ENCODE results near the gene CD177.

CD177 gene

DNA sequence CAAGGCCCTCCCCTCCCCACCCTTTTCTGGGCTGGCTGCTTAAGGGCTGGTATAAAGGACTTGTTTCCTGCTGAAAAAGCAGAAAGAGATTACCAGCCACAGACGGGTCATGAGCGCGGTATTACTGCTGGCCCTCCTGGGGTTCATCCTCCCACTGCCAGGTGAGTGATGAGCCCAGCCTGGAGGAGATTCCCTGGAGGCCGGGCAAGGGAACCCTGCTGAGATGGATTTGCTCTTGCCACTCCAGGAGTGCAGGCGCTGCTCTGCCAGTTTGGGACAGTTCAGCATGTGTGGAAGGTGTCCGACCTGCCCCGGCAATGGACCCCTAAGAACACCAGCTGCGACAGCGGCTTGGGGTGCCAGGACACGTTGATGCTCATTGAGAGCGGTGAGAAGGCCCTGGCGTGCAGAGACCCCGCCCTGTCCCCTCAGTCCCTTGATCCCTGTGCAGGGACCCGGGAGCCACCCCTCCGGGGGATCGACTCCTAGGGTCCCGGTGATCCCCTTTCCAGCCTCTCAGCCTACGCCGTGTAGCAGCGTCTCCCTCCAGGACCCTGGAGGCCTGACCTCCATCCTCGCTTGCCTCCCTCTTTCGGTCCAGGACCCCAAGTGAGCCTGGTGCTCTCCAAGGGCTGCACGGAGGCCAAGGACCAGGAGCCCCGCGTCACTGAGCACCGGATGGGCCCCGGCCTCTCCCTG is at the start of gene CD177:
CD177 (plus strand) TSS at position 81 of the 699 bp plus-strand sequence; CDS start at position 110, 29 bp downstream.
- TF ChIP-seq, protein P1, sequence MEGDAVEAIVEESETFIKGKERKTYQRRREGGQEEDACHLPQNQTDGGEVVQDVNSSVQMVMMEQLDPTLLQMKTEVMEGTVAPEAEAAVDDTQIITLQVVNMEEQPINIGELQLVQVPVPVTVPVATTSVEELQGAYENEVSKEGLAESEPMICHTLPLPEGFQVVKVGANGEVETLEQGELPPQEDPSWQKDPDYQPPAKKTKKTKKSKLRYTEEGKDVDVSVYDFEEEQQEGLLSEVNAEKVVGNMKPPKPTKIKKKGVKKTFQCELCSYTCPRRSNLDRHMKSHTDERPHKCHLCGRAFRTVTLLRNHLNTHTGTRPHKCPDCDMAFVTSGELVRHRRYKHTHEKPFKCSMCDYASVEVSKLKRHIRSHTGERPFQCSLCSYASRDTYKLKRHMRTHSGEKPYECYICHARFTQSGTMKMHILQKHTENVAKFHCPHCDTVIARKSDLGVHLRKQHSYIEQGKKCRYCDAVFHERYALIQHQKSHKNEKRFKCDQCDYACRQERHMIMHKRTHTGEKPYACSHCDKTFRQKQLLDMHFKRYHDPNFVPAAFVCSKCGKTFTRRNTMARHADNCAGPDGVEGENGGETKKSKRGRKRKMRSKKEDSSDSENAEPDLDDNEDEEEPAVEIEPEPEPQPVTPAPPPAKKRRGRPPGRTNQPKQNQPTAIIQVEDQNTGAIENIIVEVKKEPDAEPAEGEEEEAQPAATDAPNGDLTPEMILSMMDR (IDR thresholded peaks at IDR 0.05; ENCODE audit: borderline replicate concordance, insufficient read depth, low read depth, low read length) = no peak
- no peak within 1 kb of the TSS for H3K4me3 ChIP-seq (ENCODE audit: low read depth, low read length)

DNA sequence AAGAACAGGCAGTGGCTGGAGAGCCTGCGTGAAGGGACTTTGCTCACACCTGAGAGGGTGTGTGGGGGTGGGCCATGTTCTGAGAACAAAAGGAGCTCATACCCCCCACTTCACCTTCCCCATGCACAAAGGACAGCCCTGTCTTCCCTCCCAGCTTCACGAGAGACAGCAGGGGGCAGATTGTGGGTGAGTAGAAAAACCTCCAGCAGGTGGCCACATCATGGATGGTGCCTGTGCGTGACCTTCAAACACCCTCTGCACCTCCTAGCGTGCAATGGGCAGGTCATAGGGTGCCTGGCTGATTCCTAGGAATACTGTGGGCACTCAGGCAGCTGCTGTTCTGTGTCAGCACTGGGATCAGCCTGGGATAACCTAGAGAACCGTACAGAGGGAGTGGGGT is 47.8 kb upstream of the CD177 start:
- TF ChIP-seq, protein P1 (IDR thresholded peaks at IDR 0.05; ENCODE audit: borderline replicate concordance, insufficient read depth, low read depth, low read length) = no peak
- no peak overlapping the region for H3K4me3 ChIP-seq (ENCODE audit: low read depth, low read length)

GRCh38 chr19:43306097-43306496 is 47.4 kb upstream of the CD177 start:
- no peak overlapping the region for H3K4me3 ChIP-seq (ENCODE audit: low read depth, low read length)
- TF ChIP-seq, protein P1 (IDR thresholded peaks at IDR 0.05; ENCODE audit: borderline replicate concordance, insufficient read depth, low read depth, low read length) = no peak

GRCh38 chr19:43308244-43308815 is 45.2 kb upstream of the CD177 start:
- H3K4me3 ChIP-seq (ENCODE audit: low read depth, low read length) = no peak overlapping the region
- TF ChIP-seq, protein P1 (IDR thresholded peaks at IDR 0.05; ENCODE audit: borderline replicate concordance, insufficient read depth, low read depth, low read length) = no peak

DNA sequence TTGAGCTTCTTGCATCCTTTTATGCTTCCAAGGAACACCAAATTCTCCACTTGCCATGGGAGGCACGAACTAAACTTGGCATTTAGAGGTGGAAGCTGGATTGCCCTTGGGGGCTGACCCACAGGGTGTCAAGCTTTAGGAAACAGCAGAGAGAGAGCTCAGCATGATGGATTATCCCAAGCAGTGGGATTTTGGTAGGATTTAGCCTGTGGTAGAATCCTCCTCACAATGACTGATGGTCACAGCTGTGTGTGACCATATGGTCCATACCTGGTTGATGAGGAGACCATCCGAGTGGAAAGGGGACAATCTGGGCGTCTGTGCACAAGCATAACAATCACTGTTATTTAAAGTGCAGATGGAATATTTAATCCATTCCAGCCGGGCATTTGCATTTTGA is 44.0 kb upstream of the CD177 start:
- no peak overlapping the region for H3K4me3 ChIP-seq (ENCODE audit: low read depth, low read length)
- TF ChIP-seq, protein P1 (IDR thresholded peaks at IDR 0.05; ENCODE audit: borderline replicate concordance, insufficient read depth, low read depth, low read length) = no peak

DNA sequence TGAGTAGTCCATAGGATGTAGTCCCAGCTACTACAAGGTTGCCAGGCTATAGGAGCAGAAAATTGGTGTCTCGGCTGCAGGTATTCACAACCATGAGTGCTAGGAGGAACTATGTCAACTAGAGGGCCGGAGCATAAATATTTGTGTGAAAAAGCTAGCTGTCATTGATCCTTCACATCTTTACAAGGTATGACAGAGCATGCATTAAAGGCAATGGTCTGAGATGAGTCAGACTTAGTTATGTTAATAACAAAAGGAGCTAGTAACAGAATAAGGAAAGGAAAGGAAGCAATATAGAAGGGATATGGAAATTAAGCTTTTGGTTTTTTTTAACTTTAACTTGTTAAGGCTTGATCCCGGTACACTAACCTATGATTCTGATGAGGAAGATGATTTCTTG is 43.3 kb upstream of the CD177 start:
- no peak overlapping the region for H3K4me3 ChIP-seq (ENCODE audit: low read depth, low read length)
- TF ChIP-seq, protein P1 (IDR thresholded peaks at IDR 0.05; ENCODE audit: borderline replicate concordance, insufficient read depth, low read depth, low read length) = no peak

- no peak overlapping the region for H3K4me3 ChIP-seq (ENCODE audit: low read depth, low read length)
- TF ChIP-seq, protein P1 (IDR thresholded peaks at IDR 0.05; ENCODE audit: borderline replicate concordance, insufficient read depth, low read depth, low read length) = no peak
Measured at GRCh38 chr19:43311256-43311655, 42.2 kb upstream of the CD177 start.
